ENCODE data around the gene TTF1. TPM values are rescaled to one million over a fixed set of nuclear protein-coding genes. Genes with fewer than 3 reads are reported as not detected.

TTF1 gene
- total and polyA plus RNA-seq, 2 of the 13 experiments (the other 11 are each of a cell fraction or from before 2014, with no cell fraction given): 3.4 to 9.8 TPM

DNA sequence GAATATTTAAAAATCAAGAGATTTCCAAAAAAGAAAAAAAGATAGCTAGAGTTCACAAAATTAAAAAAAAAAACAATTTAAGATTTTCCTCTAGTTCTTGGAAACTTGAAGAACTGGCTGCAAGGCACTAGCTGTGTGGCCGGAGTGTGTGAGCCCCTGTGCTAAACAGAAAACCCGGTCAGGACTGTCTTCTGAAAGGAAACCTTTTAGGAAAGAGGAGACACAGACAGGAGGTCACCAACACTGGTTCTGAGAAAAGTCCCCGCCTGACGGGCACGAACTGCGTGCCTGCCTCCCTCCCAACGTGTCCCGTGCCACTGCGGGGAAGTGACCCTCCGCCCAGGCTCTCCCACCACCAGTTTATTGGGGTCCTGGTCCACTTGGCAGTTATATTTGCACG is 15.2 kb downstream of the TTF1 start:
- no peaks in the 10 kb centered on the region for H3K27me3 ChIP-seq (ENCODE audit: control insufficient read depth in 1 of 2, insufficient read depth in 2 of 2, low read length in 2 of 2)
- no peak overlapping the region for H3K4me2 ChIP-seq (ENCODE audit: low read depth, low read length)
- H3K9ac ChIP-seq (ENCODE audit: insufficient read depth, low read depth, low read length): no peak overlapping the region
- no peaks in the 10 kb centered on the region for H4K20me1 ChIP-seq (ENCODE audit: insufficient read depth, low read length)
- no peak overlapping the region for H2AFZ ChIP-seq (ENCODE audit: low read length)
- no peaks in the 10 kb centered on the region for H3K4me1 ChIP-seq (ENCODE audit: insufficient read depth, low read length)
- TF ChIP-seq CHCHD3 (CRISPR knock-in tag; IDR thresholded peaks at IDR 0.05) (no peak), ZFYVE20 (CRISPR knock-in tag; IDR thresholded peaks at IDR 0.05; ENCODE audit: borderline replicate concordance, low read depth) (no peak), ZNF337 (CRISPR knock-in tag; IDR thresholded peaks at IDR 0.05; ENCODE audit: borderline replicate concordance, low read depth) (no peak), EP300 (IDR thresholded peaks at IDR 0.05; ENCODE audit: low read depth in 2 of 2, low read length in 2 of 2) (no peak), EP300 (CRISPR knock-in tag; IDR thresholded peaks at IDR 0.05; ENCODE audit: borderline replicate concordance) (no peak)
- TF ChIP-seq, protein P1, sequence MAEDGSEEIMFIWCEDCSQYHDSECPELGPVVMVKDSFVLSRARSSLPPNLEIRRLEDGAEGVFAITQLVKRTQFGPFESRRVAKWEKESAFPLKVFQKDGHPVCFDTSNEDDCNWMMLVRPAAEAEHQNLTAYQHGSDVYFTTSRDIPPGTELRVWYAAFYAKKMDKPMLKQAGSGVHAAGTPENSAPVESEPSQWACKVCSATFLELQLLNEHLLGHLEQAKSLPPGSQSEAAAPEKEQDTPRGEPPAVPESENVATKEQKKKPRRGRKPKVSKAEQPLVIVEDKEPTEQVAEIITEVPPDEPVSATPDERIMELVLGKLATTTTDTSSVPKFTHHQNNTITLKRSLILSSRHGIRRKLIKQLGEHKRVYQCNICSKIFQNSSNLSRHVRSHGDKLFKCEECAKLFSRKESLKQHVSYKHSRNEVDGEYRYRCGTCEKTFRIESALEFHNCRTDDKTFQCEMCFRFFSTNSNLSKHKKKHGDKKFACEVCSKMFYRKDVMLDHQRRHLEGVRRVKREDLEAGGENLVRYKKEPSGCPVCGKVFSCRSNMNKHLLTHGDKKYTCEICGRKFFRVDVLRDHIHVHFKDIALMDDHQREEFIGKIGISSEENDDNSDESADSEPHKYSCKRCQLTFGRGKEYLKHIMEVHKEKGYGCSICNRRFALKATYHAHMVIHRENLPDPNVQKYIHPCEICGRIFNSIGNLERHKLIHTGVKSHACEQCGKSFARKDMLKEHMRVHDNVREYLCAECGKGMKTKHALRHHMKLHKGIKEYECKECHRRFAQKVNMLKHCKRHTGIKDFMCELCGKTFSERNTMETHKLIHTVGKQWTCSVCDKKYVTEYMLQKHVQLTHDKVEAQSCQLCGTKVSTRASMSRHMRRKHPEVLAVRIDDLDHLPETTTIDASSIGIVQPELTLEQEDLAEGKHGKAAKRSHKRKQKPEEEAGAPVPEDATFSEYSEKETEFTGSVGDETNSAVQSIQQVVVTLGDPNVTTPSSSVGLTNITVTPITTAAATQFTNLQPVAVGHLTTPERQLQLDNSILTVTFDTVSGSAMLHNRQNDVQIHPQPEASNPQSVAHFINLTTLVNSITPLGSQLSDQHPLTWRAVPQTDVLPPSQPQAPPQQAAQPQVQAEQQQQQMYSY (CRISPR knock-in tag; IDR thresholded peaks at IDR 0.05): peak; percentile 77
- POLR2A ChIA-PET: no interaction called here
- no peak for FAIRE-seq
- CTCF ChIA-PET (ENCODE audit: low intra/inter-chr PET ratio, low total read pairs): no interaction called here
- BruUV-seq (replicated peaks): no TSS peak
- no peaks in the 10 kb centered on the region for H3K9me3 ChIP-seq (ENCODE audit: low read length)
- intact Hi-C loops (cut with micrococcal nuclease; ENCODE audit: unreplicated experiment) (no loop called here), in situ Hi-C loops (cut with HindIII; ENCODE audit: extremely low pct_ligation_motif_present, low pct_unique_long_range_greater_than_20kb) (no loop called here)
- 97% methylated on average over 11 of the region's 11 CpGs for WGBS (ENCODE audit: low lambda C conversion rate)
- DNase-seq (ENCODE audit: low spot score): no peak
- no peak overlapping the region for H3K27ac ChIP-seq (ENCODE audit: extremely low read length, insufficient read depth, low read length)
- no peak for ATAC-seq
- H3K36me3 ChIP-seq (replicated peaks in 1 of 2; ENCODE audit: control insufficient read depth in 1 of 2, insufficient read depth in 2 of 2, low read length in 2 of 2): peaks cover 23 to 61% of the 10 kb centered on the region in 2 experiments
- no peak overlapping the region for H3K4me3 ChIP-seq (replicated peaks in 1 of 3; ENCODE audit: insufficient read depth in 1 of 3, low read depth in 2 of 3, low read length in 3 of 3)
- no peaks in the 10 kb centered on the region for H3K79me2 ChIP-seq (ENCODE audit: insufficient read depth, low read length)

All from HepG2 (cell line).